NCI-H446 treated with DMSO at 0.1 percent for 48 hours (cell line): ENCODE data around the gene S100A9.

Experiments used
- DNase-seq: peaks from one replicate; lab custom pipeline; 2025; lab: John Stamatoyannopoulos, UW

S100A9 gene

DNA sequence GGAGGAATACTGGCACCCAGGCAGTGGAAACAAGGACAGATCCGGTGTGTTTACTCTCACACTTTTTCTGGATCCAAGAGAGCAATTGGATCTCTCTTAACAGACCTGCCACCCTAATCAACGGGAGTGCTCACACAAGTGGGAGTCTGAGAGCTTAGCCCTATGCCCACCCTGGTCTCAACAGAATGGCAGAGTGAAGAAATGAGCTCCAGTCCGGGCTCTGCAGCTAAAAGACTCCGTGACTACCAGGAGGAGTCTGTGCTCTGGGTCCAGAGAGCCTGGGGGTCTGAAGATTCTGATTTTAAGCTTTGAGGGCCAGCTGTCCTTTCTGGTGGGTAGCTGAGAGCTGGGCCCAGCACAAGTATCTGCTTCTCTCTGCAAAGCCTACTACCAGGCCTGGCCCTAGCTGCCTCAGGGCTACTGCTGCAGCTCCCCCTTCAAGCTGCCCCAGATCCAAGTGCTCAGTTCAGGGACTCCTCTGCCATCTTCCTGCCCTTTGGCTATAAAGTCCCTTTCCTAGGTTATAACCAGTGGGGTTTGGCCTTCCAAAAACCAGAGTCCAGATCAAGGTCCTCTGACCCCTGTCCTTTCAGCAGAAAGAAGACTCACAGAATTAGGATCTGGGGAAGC is 3.9 kb downstream of the S100A9 start:
- DNase-seq = no peak

DNA sequence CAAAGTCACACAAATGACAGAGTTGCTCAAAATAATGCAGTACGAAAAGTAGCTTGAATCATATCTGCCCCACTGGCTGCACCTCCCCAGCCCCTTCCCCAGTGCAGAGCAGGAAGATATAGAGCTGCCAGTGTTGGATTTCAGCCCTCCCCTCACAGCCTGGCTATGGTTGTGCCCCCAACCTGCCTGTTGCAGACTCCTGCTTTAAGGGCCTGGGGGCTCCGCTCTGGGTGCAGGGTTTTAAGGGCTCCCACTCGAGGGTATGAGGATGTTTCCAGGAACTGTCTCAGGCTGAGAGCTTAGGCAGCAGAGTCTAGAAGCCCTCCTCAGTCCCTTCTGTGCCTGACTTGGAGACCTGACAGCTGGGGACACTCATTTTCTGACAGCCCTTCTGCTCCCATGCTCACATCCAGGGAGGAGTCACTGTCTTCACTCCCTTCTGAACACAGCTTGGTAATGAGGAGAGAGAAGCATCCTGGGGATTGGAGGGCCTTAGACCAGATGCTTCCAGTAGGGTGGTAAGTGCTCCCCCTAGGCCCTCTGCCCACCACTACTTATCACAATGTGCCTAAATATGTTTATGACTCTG is 4.6 kb downstream of the S100A9 start:
- no peak for DNase-seq

DNA sequence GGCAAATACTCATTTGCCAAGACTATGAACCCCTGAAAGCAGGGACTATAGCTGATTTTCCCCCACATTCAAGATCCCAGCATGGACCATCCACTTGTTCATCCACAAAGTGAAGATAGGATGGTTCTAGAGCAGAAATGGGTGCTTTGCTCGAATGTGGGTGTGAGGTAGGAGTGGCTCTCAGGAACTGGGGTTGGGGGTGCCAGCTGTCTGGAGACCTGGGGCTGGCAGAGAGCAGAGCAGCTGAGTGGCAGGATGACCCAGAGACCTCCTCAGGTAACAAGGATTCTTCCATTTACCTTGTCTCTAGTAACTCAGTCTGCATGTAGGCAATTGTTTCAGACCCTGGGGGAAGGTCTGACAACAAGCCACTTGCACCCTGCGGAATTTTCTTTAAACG is 6.0 kb downstream of the S100A9 start:
- no peak for DNase-seq

DNA sequence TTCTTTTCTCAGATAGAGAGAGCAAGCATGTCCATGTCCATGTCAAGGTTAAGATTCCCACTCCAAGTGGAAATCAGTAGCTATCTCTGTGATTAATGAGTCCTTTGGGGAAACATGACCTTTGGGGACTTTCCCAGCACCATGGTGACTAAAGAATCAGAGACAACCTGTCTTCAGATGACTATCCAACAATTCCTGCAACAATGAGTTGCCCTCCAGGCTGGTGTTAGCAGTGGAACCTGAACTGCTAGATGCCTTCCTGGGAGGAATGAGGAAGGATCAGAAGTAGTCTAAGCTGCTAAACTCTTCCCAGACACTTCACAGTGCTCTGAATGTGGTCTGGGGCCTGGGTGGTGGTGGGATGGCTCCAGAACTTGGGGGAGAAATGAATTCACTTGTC is 6.5 kb downstream of the S100A9 start:
- DNase-seq = no peak

DNA sequence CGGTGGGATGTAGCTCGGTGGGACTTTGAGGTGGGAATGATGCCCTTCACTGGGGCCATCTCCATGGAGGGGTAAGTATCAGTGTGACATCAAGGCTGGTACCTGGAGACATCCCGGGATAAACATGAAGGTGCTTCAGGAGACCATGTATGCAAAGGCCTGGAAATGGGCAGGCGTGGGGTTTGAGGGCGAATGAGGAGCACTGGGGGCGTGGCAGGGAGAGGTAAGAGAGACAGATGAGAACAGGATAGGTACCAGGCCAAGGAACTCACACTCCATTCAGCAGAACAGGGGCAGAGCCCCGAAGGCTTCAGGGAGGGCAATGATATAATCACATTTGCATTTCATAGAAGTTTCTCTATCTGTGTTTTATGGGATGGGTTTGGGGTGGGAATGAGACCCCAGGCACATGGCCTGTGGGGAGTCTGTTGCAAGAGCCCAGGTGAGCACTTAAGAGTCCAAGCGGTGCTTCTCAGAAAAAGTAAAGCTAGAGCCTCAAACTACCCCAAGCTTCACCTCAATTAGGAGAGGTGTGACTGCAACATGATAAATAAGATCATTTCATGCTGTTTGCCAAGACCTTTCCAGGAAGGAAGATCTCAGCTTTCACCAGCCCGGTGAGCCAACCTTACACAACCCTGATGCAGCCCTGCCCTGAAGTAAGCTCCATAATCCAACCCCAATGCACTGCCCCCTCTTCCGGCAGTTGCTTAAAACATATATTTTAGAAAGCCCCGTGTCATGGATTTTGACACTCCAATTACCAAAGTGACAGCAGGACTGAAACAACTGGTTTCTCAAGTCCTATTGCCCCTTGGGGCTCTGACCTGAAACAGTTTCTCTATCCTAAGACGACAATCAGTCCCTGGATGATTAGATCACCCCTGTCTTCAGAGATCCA is 7.4 kb downstream of the S100A9 start:
- DNase-seq = no peak

DNA sequence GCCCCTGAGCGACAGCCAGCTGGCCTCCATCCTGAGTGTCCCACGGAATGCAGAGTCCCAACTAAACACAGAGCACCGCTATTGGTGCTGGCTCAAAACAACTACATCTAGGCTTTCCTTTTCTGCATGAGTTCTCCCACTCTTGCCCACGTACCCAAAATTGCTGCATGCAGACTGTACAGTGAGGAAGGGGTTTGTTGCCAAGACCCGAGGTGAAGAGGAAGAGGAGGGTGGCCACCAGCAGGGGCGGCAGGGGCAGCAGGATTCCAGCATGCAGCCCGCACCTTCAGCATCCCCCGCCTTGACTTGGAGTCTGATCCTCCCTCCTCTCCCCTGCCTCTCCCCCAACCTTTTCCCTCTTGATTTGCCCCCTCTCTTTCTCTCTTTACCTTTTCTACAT is 8.0 kb downstream of the S100A9 start:
- DNase-seq = no peak

DNA sequence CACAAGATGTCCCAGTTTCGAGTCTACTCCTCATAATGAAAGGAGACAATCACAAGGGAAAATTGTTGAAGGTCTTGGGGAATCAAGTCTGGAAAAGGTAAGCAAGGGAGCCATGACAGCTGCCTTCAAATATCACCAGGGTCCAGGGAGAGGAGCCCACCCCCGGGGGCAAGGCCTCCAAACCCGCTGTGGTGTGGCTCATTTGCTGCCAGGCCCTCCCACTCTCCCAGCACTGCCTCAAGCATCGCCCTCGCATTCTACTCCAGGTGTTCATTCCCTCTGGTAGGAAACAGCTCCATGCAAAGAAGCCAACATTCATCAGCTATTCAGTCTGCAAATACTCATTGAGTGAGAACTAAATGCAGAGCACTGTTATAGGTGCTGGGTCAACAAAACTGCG is 8.6 kb downstream of the S100A9 start:
- DNase-seq = no peak

DNA sequence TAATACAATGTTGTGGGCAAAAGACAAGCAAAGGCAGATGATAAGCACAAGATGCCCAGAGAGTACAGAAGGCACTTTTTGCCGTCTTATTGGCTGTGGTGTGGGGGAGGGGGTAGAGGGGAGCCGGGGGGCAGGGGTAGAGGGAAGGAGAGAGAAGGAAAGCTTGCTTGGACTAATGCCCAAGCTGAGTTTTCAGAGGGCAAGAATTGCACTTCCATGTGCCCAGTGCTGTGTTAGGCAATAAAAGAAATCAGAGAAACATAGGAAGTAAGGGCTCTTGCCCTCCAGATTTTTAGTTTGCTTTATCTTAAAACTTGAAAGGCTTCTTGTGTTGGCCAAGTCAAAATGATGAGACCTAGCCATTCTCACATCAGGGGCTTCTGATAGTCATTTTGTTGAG is 9.4 kb downstream of the S100A9 start:
- DNase-seq = no peak

DNA sequence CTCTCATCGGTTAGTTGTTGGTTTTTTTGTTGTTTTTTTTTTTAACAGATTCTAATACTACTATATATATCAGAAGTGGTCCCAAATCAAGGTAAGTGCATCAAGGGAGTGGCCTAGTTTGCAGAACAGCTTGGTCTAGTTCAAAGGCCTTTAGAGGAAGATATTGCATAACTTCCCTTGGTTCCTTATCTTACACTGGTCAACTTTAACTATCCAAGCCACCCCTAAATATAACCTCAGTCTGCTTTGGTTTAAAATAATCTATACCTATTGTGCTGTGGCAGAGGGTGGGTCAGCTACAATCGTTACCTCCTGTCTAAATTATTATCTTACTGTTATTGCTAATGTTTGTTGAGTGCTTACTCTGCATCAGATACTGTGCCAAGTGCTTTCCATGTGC is 10.8 kb downstream of the S100A9 start:
- DNase-seq = no peak

DNA sequence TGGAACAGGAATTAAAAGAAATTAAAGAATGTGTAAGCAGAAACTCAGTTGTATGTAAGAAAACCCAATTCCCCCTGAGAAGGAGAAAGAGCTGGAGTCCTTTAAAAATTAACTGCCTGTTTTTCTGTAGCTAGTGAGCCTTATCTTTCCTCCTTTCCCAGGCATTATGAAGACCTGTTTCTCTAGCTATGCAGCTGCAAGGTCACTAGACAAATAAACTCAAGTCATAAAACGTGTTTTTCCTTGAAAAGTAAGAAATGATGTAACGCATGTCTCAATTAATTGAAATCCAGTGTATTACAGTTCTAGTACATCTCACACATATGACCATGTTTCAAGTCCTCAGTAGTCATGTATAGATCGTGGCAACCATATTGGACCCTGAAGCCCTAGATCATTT is 12.5 kb downstream of the S100A9 start:
- DNase-seq = no peak

DNA sequence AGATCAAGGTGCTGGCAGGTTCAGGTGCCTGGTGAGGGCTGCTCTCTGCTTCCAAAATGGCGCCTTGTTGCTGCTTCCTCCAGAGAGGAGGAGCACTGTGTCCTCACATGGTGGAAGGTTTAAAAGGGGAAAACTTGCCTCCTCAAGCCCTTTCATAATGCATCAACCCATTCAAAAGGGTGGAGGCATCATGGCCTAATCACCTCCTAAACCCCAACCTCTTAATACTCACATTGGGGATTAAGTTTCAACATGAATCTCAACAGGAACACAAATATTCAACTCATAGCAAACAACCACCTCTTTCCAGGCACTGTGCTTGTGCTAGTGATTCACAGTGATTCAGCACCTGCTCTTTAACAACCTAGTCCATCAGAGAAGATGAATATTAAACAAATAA is 13.6 kb downstream of the S100A9 start:
- no peak for DNase-seq

DNA sequence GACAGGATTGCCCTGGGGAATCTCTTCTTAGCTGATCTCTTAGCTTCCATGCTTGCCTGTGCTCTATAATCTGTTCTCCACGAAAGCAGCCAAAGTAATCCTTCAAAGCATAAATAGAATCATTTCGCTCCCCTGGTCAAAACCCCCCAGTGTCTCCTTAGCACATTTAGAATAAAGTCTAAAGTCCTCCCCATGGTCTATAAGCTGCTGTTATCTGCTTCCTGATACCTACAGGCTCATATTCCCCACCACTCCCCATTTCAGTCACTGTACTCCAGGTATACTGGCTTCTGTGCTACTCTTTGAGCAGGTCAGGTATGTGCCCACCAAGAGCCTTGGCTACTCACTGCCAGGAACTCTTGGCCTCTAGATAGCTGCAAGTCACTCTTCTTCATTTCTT is 14.9 kb downstream of the S100A9 start:
- DNase-seq = no peak

DNA sequence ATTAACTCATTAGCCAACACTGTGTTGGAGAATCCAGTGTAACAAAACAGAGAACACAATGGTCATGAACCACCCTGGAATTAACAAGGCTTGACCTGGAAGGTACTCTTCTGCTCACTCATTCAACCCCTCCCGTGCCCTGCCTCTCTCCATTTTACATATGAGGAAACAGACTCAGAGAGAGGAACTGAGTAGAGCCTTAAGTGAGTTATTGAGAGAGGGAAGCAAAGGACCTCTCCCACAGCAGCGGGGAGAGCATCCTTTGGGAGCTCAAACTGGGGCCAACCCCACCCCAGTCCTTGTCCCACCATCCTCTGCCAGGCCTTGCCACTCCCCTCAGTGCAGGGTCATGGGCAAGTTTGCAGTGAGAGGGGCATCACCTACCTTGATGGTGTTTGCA is 16.4 kb downstream of the S100A9 start:
- no peak for DNase-seq

DNA sequence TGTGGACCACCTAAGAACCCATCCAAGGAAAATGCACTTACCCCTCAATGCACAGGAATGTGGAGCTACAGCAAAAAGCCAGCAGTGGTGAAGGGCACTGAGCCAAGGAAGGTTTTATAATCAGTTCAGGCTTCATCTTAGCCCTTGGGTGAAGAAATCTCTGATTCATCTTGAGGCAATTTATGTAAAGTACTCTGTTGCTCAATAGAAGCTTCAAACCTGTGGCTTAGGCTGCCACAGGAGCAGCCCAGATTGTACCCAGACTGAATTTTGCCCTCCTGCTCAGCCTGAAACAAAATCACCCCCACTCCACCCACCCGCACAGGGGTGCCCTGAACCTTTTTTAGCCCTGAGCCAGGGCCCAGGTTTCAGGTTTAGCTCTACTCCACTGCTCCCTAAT is 17.9 kb downstream of the S100A9 start, which contains the start of gene S100A12:
S100A12 (minus strand) TSS at position 111 of the 400 bp plus-strand sequence. CDS start 1,029 bp downstream, outside the sequence.
- DNase-seq = no peak

DNA sequence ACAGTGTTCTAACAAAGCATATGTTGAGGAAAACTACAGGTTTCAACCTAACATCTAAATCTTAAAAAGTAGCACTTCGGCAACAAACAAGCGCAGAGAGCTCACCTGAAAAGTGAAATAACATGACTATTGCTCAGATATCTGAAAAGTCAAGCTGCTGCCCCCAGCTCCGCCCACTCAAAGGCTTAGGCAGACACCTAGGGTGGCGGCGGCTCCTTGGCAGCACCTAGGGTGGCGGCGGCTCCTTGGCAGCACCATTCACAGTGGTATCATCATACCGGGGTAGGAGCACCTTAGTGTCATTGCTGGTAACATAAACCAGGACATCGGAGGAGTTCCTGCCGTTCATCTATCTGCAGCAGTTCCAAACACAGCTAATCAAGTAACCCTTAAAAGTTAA is 21.9 kb downstream of the S100A9 start:
- DNase-seq = no peak

DNA sequence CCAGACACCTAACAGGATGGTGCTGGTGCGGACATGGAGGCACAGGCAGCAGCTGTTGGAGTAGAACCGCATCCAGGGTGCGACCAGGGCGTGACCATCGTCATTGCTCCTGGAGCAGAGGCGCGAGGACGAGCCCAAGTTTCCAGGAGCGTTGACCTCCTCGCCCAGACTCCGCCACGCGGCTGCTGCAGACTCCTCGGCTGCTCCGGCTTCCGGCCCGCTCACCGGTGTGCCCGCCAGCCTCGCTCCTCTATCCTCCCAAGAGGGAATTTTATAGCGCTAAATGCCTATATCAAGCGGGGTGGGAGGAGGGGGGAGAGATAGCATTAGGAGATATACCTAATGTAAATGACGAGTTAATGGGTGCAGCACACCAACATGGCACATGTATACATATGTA is 23.1 kb downstream of the S100A9 start:
- no peak for DNase-seq

DNA sequence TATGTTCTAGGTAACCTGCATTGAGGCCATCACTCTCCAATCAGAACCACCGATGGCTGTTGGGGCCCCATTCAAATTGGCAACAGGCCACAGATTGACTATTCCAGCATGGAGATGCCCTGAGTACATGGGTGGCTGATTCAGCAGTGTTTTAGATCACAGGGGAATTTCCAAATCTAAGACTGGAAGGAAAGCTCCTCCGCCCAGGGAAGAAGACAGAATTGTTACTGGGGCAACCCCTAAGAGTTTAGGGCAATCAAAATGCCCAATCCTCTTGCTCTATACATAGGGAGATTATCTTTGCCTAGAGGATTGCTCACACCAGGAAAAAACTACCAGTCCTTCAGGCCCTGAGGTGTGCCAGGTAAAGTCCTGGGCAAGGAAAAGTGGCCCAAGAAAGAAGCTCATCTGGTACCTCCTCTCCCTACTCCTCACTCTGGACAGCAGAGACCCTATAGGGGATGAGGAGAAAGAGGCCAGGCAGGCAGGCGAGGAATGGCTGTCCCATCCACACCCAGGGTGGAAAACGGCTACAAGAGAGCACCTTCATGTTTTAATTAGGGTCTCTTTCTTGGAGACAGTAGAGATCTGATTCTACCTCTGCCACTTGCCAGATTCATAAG is 27.4 kb downstream of the S100A9 start:
- DNase-seq = no peak

DNA sequence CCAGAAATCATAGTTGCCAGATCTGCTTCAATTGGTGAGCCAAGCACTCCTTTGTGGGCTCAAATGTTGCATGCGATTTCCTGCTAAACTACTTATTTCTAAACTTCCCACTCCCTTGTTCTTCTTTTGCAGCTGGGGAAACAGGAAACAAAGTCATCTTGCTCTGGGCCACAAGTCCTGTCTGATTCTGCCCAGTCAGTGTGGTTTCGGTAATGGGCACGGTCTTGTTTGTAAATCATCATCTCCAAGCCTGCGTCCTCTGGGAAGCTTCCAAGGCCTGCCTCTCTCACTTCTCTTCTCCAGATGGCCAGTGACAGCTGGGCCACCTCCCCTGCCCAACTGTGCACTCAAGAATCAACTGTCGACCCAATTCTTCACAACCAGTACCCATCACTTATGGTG is 28.8 kb downstream of the S100A9 start:
- no peak for DNase-seq

DNA sequence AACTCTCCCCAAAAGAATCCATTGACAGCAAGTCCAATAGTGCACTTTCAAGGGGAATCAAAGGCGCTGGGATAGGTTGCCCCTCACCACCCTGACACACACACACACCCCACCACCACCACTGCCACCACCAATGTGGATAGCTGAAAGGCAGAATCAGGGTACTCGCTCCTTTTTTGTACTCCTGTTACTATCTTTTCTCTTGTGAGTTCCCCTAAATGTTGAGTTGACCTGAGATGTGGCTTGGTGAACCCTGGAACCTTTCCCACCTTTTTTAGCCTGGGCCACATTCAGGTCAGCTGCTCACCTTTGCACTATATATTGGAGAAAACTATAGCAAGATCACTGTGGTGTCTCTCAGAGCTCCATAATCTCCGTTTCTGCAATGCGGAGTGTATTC is 29.3 kb downstream of the S100A9 start:
- no peak for DNase-seq

DNA sequence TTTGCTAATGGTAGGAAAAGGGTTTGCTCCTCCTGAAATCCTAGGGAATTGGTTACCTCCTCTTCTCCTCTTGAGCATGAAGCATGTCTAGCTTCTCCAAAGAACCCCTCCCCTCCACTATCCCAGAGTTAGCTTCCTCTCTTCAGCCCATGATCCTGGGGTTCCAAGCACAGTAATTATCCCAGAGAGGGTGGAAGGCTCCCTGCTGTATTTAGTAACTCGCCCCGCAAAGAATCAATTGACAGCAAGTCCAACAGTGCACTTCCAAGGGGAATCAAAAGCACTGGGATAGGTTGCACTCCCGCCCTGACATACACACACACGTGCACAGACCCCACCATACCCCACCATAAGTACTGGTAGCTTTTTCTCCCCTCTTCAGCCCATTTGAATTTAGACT is 30.1 kb downstream of the S100A9 start:
- no peak for DNase-seq

DNA sequence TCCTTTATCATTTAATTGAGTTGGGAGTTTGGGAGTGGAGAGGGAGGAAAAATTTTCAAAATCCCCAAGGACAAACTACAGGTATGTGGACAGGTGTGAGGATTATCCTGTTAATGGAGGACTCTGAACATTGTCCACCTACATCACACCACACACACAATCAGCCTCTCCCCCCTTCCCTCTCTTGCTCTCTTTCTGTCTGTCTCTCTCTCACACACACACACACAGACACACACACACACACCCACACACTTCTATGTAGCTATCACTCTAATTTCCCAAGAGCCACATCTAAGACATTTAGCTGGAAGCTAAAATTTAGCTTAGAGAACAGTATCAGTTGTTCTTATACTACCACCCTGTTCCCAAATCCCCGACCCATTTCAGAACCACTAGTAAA is 31.7 kb downstream of the S100A9 start:
- no peak for DNase-seq

DNA sequence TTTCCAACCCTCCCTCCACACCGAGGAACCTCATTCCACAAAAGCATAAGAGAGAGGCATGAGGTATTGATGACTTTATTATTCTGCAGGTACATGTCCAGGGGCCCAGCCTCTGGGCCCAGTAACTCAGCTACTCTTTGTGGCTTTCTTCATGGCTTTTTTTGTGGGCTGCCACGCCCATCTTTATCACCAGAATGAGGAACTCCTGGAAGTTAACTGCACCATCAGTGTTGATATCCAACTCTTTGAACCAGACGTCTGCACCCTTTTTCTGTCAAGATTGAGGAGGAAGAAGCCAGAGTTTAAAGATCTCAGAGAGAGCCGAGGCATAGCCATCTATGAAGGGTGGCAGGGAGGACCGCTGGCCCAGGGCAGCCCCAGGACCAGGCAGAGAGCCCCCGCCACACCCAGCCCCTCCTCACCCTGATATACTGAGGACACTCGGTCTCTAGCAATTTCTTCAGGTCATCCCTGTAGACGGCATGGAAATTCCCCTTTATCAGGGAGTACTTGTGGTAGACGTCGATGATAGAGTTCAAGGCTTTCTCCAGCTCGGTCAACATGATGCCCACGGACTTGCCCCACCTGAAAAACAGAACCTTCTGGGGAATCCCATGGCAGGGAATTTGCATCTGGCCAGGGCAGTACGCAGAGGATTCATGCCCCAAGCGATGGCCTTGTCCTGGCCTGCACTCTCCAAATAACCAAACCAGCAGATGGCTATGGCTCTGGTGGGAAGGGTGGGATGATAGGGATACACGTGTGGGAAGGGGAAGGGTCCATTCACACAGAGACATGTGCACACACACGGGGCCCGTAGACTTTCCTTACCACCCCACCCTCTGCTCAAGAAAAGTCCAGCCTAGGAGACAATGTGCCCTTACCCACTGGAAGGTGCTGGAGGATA is 32.6 kb downstream of the S100A9 start:
- DNase-seq = no peak
